HG02973 (cell line): ENCODE data around the gene IL36RN.

ENCODE experiments used
- ATAC-seq: cut with Tn5 transposase; IDR thresholded peaks from one replicate; pipeline ENCODE4 v1.9.1; 2021; ENCODE audit warnings: moderate library complexity; ENCODE audit not compliant: unreplicated experiment

Gene IL36RN

GRCh38 chr2:113058998-113059960 lies at the start of gene IL36RN:
TSS of gene IL36RN (plus strand) at chr2:113059198. CDS start at chr2:113059439, 241 bp downstream.
- no peak for ATAC-seq

- no peak for ATAC-seq
Observed at GRCh38 chr2:113009622-113010021, 49.4 kb upstream of the IL36RN start.

- no peak for ATAC-seq
Observed at GRCh38 chr2:113010088-113010487, 48.9 kb upstream of the IL36RN start.

- ATAC-seq: no peak
Observed at GRCh38 chr2:113011108-113011507, 47.9 kb upstream of the IL36RN start.

- ATAC-seq: no peak
Observed at GRCh38 chr2:113012436-113013335, 46.3 kb upstream of the IL36RN start.

- no peak for ATAC-seq
Observed at GRCh38 chr2:113013336-113013661, 45.7 kb upstream of the IL36RN start.

GRCh38 chr2:113014067-113014466 lies 44.9 kb upstream of the IL36RN start:
- ATAC-seq: no peak

GRCh38 chr2:113015042-113015441 lies 44.0 kb upstream of the IL36RN start:
- no peak for ATAC-seq

GRCh38 chr2:113015655-113016054 lies 43.3 kb upstream of the IL36RN start:
- no peak for ATAC-seq

- ATAC-seq: no peak
Observed at GRCh38 chr2:113018509-113018908, 40.5 kb upstream of the IL36RN start.

- no peak for ATAC-seq
Observed at GRCh38 chr2:113021312-113021711, 37.7 kb upstream of the IL36RN start.

GRCh38 chr2:113024764-113025163 lies 34.2 kb upstream of the IL36RN start:
- no peak for ATAC-seq

- ATAC-seq: no peak
Observed at GRCh38 chr2:113025737-113026136, 33.3 kb upstream of the IL36RN start.

- no peak for ATAC-seq
Observed at GRCh38 chr2:113027691-113028090, 31.3 kb upstream of the IL36RN start.

- ATAC-seq: no peak
Observed at GRCh38 chr2:113028112-113028511, 30.9 kb upstream of the IL36RN start.

- no peak for ATAC-seq
Observed at GRCh38 chr2:113032737-113033136, 26.3 kb upstream of the IL36RN start.

GRCh38 chr2:113034016-113034415 lies 25.0 kb upstream of the IL36RN start:
- ATAC-seq: no peak

- no peak for ATAC-seq
Observed at GRCh38 chr2:113036763-113037162, 22.2 kb upstream of the IL36RN start.

GRCh38 chr2:113038291-113038690 lies 20.7 kb upstream of the IL36RN start:
- ATAC-seq: no peak

GRCh38 chr2:113039158-113039557 lies 19.8 kb upstream of the IL36RN start:
- no peak for ATAC-seq

GRCh38 chr2:113039719-113040118 lies 19.3 kb upstream of the IL36RN start:
- no peak for ATAC-seq

GRCh38 chr2:113041871-113042270 lies 17.1 kb upstream of the IL36RN start:
- ATAC-seq: no peak
